ENCODE results near the gene ARL6IP4.
A peak's percentile ranks its signal among the peaks of the same experiment; 100 is the strongest.

The ARL6IP4 gene

GRCh38 chr12:122977153-122977552 lies 3.3 kb upstream of the ARL6IP4 start:
- no peak for TF ChIP-seq Cebpa-rat (IDR thresholded peaks at IDR 0.05)
- Histone ChIP-seq H3K9me3 (no peaks in the 10 kb centered on the region), H3K27ac (peak overlapping the region; percentile 99; the same call in 1 of the 2 replicates), H3K36me3 (peaks cover 30% of the 10 kb centered on the region), H3K27me3 (no peaks in the 10 kb centered on the region), H3K4me2 (peak overlapping the region; percentile 97; the same call in 1 of the 2 replicates), H4K20me1 (peaks cover 14% of the 10 kb centered on the region), H3K9ac (peak overlapping the region; percentile 97), H3K4me1 (peaks cover 61% of the 10 kb centered on the region), H3K4me3 (no peak overlapping the region)

- peaks cover 37% of the 10 kb centered on the region for H3K36me3 ChIP-seq
- H3K4me3 ChIP-seq: no peak overlapping the region
- H3K4me1 ChIP-seq: peaks cover 68% of the 10 kb centered on the region
- H3K9me3 ChIP-seq: no peaks in the 10 kb centered on the region
- H3K9ac ChIP-seq: peak overlapping the region; percentile 97
- no peaks in the 10 kb centered on the region for H3K27me3 ChIP-seq
- no peak for TF ChIP-seq Cebpa-rat (IDR thresholded peaks at IDR 0.05)
- H3K27ac ChIP-seq: peak overlapping the region; percentile 15; the same call in 1 of the 2 replicates
- peaks cover 21% of the 10 kb centered on the region for H4K20me1 ChIP-seq
- no peak overlapping the region for H3K4me2 ChIP-seq
Observed at GRCh38 chr12:122977655-122978392, 2.7 kb upstream of the ARL6IP4 start.

GRCh38 chr12:122978507-122978955 lies 1.9 kb upstream of the ARL6IP4 start:
- peaks cover 75% of the 10 kb centered on the region for H3K4me1 ChIP-seq

GRCh38 chr12:122979001-122979907 lies 1.2 kb upstream of the ARL6IP4 start:
- TF ChIP-seq Cebpa-rat (IDR thresholded peaks at IDR 0.05): no peak
- Histone ChIP-seq H3K4me1 (peaks cover 75% of the 10 kb centered on the region), H3K9ac (peak overlapping the region; percentile 97), H3K27me3 (no peaks in the 10 kb centered on the region), H3K36me3 (peaks cover 50% of the 10 kb centered on the region), H3K4me2 (peak overlapping the region; percentile 97), H3K4me3 (peak overlapping the region; percentile 99), H4K20me1 (peaks cover 35% of the 10 kb centered on the region), H3K9me3 (no peaks in the 10 kb centered on the region), H3K27ac (peak overlapping the region; percentile 95)

More at GRCh38 chr12:122978507-122978955, 1.9 kb upstream of the ARL6IP4 start:
- Histone ChIP-seq H4K20me1 (peaks cover 28% of the 10 kb centered on the region), H3K9me3 (no peaks in the 10 kb centered on the region), H3K4me2 (peak overlapping the region; percentile 97), H3K9ac (peak overlapping the region; percentile 97), H3K27ac (no peak overlapping the region; the same call in 1 of the 2 replicates), H3K27me3 (no peaks in the 10 kb centered on the region), H3K36me3 (peaks cover 43% of the 10 kb centered on the region), H3K4me3 (no peak overlapping the region)
- no peak for TF ChIP-seq Cebpa-rat (IDR thresholded peaks at IDR 0.05)

- TF ChIP-seq Cebpa-rat (IDR thresholded peaks at IDR 0.05): no peak
- Histone ChIP-seq H4K20me1 (peaks cover 41% of the 10 kb centered on the region), H3K36me3 (peaks cover 56% of the 10 kb centered on the region), H3K27ac (peak overlapping the region; percentile 95), H3K9me3 (no peaks in the 10 kb centered on the region), H3K27me3 (no peaks in the 10 kb centered on the region), H3K9ac (peak overlapping the region; percentile 97), H3K4me3 (peak overlapping the region; percentile 99), H3K4me2 (peak overlapping the region; percentile 97), H3K4me1 (peaks cover 80% of the 10 kb centered on the region)
Observed at GRCh38 chr12:122979908-122980182, 636 bp upstream of the ARL6IP4 start.

GRCh38 chr12:122981036-122981471 lies 573 bp downstream of the ARL6IP4 start:
- Histone ChIP-seq H3K36me3 (peaks cover 68% of the 10 kb centered on the region), H3K4me2 (peak overlapping the region; percentile 97), H3K27me3 (no peaks in the 10 kb centered on the region), H3K4me1 (peaks cover 80% of the 10 kb centered on the region), H3K27ac (peak overlapping the region; percentile 95), H3K4me3 (peak overlapping the region; percentile 99), H4K20me1 (peaks cover 53% of the 10 kb centered on the region), H3K9ac (peak overlapping the region; percentile 97), H3K9me3 (no peaks in the 10 kb centered on the region)
- no peak for TF ChIP-seq Cebpa-rat (IDR thresholded peaks at IDR 0.05)

- peak overlapping the region; percentile 95 for H3K27ac ChIP-seq
- no peaks in the 10 kb centered on the region for H3K9me3 ChIP-seq
- no peak for TF ChIP-seq Cebpa-rat (IDR thresholded peaks at IDR 0.05)
- peaks cover 73% of the 10 kb centered on the region for H3K4me1 ChIP-seq
- H4K20me1 ChIP-seq: peaks cover 55% of the 10 kb centered on the region
- H3K4me2 ChIP-seq: peak overlapping the region; percentile 97
- H3K27me3 ChIP-seq: no peaks in the 10 kb centered on the region
- H3K9ac ChIP-seq: peak overlapping the region; percentile 97
- H3K4me3 ChIP-seq: peak overlapping the region; percentile 99
- H3K36me3 ChIP-seq: peaks cover 72% of the 10 kb centered on the region
Observed at GRCh38 chr12:122981587-122982476, 1.4 kb downstream of the ARL6IP4 start.

- Histone ChIP-seq H4K20me1 (peaks cover 55% of the 10 kb centered on the region), H3K9me3 (no peaks in the 10 kb centered on the region), H3K4me3 (peak overlapping the region; percentile 99), H3K4me1 (peaks cover 66% of the 10 kb centered on the region), H3K27ac (peak overlapping the region; percentile 95; the same call in 1 of the 2 replicates), H3K4me2 (peak overlapping the region; percentile 97), H3K27me3 (no peaks in the 10 kb centered on the region), H3K9ac (peak overlapping the region; percentile 97), H3K36me3 (peaks cover 72% of the 10 kb centered on the region)
- TF ChIP-seq Cebpa-rat (IDR thresholded peaks at IDR 0.05): no peak
Observed at GRCh38 chr12:122982477-122982815, 2.0 kb downstream of the ARL6IP4 start.

All from BLaER1 (cell line).